HEK293 (cell line): ENCODE measurements around the gene REST.
"Not testable (repeated sequence)": the region's sequence is repeated elsewhere in the genome, so short reads cannot be mapped to it uniquely, and the experiment has no call there.

Experiments
- CTCF ChIA-PET: fragments of 350-600 bp; formaldehyde crosslinking; extraction: SDS; loops from one replicate; lab custom pipeline; 2021; ENCODE audit warnings: antibody characterized with exemption; lab: Yijun Ruan, JAX
- POLR2A ChIA-PET: fragments of 300-600 bp; formaldehyde crosslinking; extraction: SDS; loops from one replicate; lab custom pipeline; 2020; ENCODE audit warnings: antibody characterized with exemption, inconsistent platforms; lab: Yijun Ruan, JAX
- H3K27ac ChIP-seq: fragments of 200-500 bp; sonication (Bioruptor generic); 2 replicates; pipeline ENCODE4 v1.5.1; 2014; ENCODE audit warnings: low read depth, low read length, control low read depth, inconsistent platforms; ENCODE audit errors: extremely low read depth
- H3K36me3 ChIP-seq, 2 experiments: fragments of 200-500 bp in 1 of 2; sonication (Bioruptor generic) in 1 of 2; 1 replicate in 1 of 2; 2 replicates in 1 of 2; pipeline ENCODE4 v1.5.1; 2014 to 2017; ENCODE audit warnings: inconsistent platforms in 2 of 2, low read length in 2 of 2; ENCODE audit not compliant: control insufficient read depth in 2 of 2, insufficient read depth in 1 of 2
- H3K4me1 ChIP-seq: fragments of 200-500 bp; sonication (Bioruptor generic); 2 replicates; pipeline ENCODE4 v1.5.1; 2014; ENCODE audit warnings: mild to moderate bottlenecking, low read length, inconsistent platforms; ENCODE audit not compliant: control insufficient read depth, insufficient read depth
- H3K4me3 ChIP-seq: 2 replicates; pipeline ENCODE4 v1.5.1; 2011; ENCODE audit warnings: low read depth, mild to moderate bottlenecking, control low read depth, low read length, moderate library complexity
- H3K9me3 ChIP-seq: fragments of 200-500 bp; sonication (Bioruptor generic); 2 replicates; pipeline ENCODE4 v1.5.1; 2014; ENCODE audit warnings: low read depth, low read length, inconsistent platforms; ENCODE audit not compliant: control insufficient read depth, insufficient read depth
- BCL11A ChIP-seq: fragments of 450-650 bp; formaldehyde crosslinking; IDR thresholded peaks from 2 replicates; pipeline ENCODE4 v1.5.1; 2016; ENCODE audit warnings: low read depth, missing biosample characterization, missing genetic modification characterization
- MYNN ChIP-seq: fragments of 450-650 bp; formaldehyde crosslinking; IDR thresholded peaks from 2 replicates; pipeline ENCODE4 v1.5.1; 2016; ENCODE audit warnings: missing biosample characterization, missing genetic modification characterization, borderline replicate concordance
- SETDB1 ChIP-seq: IDR thresholded peaks from one replicate; pipeline ENCODE4 v1.6.1; 2017; ENCODE audit warnings: mild to moderate bottlenecking, low read length, moderate library complexity, mixed read lengths; ENCODE audit not compliant: insufficient read length
- YY1 ChIP-seq: fragments of 450-650 bp; formaldehyde crosslinking; IDR thresholded peaks from 2 replicates; pipeline ENCODE4 v1.5.1; 2018; ENCODE audit warnings: missing biosample characterization, missing genetic modification characterization
- ZBTB21 ChIP-seq: fragments of 450-650 bp; formaldehyde crosslinking; IDR thresholded peaks from 2 replicates; pipeline ENCODE4 v1.5.1; 2017; ENCODE audit warnings: missing biosample characterization, missing genetic modification characterization
- ZFP37 ChIP-seq: fragments of 450-650 bp; formaldehyde crosslinking; IDR thresholded peaks from 2 replicates; pipeline ENCODE4 v1.5.1; 2016; ENCODE audit warnings: missing biosample characterization, missing genetic modification characterization
- ZNF174 ChIP-seq: fragments of 450-650 bp; formaldehyde crosslinking; IDR thresholded peaks from 2 replicates; pipeline ENCODE4 v1.5.0; 2017; ENCODE audit warnings: missing biosample characterization, mild to moderate bottlenecking, missing genetic modification characterization
- ZNF366 ChIP-seq: fragments of 450-650 bp; formaldehyde crosslinking; conservative IDR thresholded peaks from 2 replicates; pipeline ENCODE4 v1.5.1; 2016; ENCODE audit warnings: missing biosample characterization, missing genetic modification characterization
- ZNF610 ChIP-seq: fragments of 450-650 bp; formaldehyde crosslinking; IDR thresholded peaks from 2 replicates; pipeline ENCODE4 v1.5.1; 2016; ENCODE audit warnings: missing biosample characterization, missing genetic modification characterization, borderline replicate concordance
- ZNF747 ChIP-seq: fragments of 450-650 bp; formaldehyde crosslinking; IDR thresholded peaks from 2 replicates; pipeline ENCODE4 v1.5.1; 2016; ENCODE audit warnings: missing biosample characterization, missing genetic modification characterization
- TF ChIP-seq, protein P1 (sequence below): IDR thresholded peaks from 2 replicates; pipeline ENCODE4 v1.6.1; 2011; ENCODE audit warnings: mild to moderate bottlenecking, low read depth, low read length, borderline replicate concordance
- TF ChIP-seq, protein P2 (sequence below): fragments of 450-650 bp; formaldehyde crosslinking; IDR thresholded peaks from 2 replicates; pipeline ENCODE4 v1.5.1; 2016; ENCODE audit warnings: missing biosample characterization, missing genetic modification characterization
- TF ChIP-seq, protein P3 (sequence below): fragments of 450-650 bp; formaldehyde crosslinking; IDR thresholded peaks from 2 replicates; pipeline ENCODE4 v1.5.1; 2017; ENCODE audit warnings: missing biosample characterization, mild to moderate bottlenecking, missing genetic modification characterization, moderate library complexity
- TF ChIP-seq, protein P4 (sequence below): fragments of 450-650 bp; formaldehyde crosslinking; IDR thresholded peaks from 2 replicates; pipeline ENCODE4 v1.5.1; 2016; ENCODE audit warnings: missing biosample characterization, missing genetic modification characterization
- TF ChIP-seq, protein P5 (sequence below): fragments of 450-650 bp; formaldehyde crosslinking; IDR thresholded peaks from 2 replicates; pipeline ENCODE4; 2016; ENCODE audit warnings: missing biosample characterization, missing genetic modification characterization
- TF ChIP-seq, protein P6 (sequence below): fragments of 450-650 bp; formaldehyde crosslinking; IDR thresholded peaks from 2 replicates; pipeline ENCODE4 v1.5.1; 2017; ENCODE audit warnings: missing biosample characterization, missing genetic modification characterization

REST gene

DNA sequence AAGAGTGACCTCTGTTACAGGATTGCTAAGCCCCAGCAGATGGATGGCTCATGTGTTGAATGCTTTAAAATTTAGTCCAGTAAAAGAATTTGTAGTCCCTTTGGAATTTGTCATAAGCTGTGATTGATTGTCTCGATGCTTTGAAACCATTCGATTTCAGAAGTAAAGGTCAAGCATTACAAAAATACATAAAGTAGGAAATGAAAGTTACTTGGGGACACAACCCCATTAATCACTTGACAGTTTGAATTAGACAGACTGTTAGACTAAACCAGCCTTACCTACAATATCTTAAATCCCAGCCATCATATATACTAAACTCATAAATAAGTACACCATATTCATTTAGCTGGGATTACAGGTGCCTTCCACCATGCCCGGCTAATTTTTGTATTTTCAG, 6.6 kb downstream of the REST start:
- Histone ChIP-seq H3K9me3 (no peaks in the 10 kb centered on the region), H3K4me3 (no peak overlapping the region), H3K36me3 (peaks cover 0 to 11% of the 10 kb centered on the region in 2 experiments; a peak in 2 of 3 replicates), H3K27ac (no peak overlapping the region), H3K4me1 (0 out of 2 replicates have a peak, but pooled peaks cover 3% of the 10 kb centered on the region)
- CTCF ChIA-PET, result interaction anchor here (1.0 kb wide), 1 partner anchor 264 kb away, joined by 3 read pairs; no protein-coding TSS in a partner anchor
- TF ChIP-seq ZFP37 (tag by site-specific recombination) (no peak), ZNF610 (tag by site-specific recombination) (no peak), ZNF366 (tag by site-specific recombination) (no peak)
- TF ChIP-seq, protein P1, sequence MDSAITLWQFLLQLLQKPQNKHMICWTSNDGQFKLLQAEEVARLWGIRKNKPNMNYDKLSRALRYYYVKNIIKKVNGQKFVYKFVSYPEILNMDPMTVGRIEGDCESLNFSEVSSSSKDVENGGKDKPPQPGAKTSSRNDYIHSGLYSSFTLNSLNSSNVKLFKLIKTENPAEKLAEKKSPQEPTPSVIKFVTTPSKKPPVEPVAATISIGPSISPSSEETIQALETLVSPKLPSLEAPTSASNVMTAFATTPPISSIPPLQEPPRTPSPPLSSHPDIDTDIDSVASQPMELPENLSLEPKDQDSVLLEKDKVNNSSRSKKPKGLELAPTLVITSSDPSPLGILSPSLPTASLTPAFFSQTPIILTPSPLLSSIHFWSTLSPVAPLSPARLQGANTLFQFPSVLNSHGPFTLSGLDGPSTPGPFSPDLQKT, result no peak
- POLR2A ChIA-PET, result no interaction called here

DNA sequence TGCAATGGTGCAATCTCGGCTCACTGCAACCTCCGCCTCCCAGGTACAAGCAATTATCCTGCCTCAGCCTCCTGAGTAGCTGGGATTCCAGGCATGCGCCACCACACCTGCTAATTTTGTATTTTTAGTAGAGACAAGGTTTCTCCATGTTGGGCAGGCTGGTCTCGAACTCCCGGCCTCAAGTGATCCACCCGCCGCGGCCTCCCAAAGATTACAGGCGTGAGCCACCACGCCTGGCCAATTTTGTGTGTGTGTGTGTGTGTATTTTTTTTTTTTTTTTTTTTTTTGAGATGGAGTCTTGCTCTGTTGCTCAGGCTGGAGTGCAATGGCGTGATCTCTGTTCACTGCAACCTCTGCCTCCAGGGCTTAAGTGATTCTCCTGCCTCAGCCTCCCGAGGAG, 7.3 kb downstream of the REST start:
- peaks cover 0 to 12% of the 10 kb centered on the region in 2 experiments; a peak in 2 of 3 replicates for H3K36me3 ChIP-seq
- TF ChIP-seq, protein P2, sequence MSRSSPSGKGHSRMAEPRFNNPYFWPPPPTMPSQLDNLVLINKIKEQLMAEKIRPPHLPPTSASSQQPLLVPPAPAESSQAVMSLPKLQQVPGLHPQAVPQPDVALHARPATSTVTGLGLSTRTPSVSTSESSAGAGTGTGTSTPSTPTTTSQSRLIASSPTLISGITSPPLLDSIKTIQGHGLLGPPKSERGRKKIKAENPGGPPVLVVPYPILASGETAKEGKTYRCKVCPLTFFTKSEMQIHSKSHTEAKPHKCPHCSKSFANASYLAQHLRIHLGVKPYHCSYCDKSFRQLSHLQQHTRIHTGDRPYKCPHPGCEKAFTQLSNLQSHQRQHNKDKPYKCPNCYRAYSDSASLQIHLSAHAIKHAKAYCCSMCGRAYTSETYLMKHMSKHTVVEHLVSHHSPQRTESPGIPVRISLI (tag by site-specific recombination), result peak; percentile 53; the same call in 1 of the 2 replicates
- H3K9me3 ChIP-seq, H3K4me1 ChIP-seq, POLR2A ChIA-PET, H3K27ac ChIP-seq, H3K4me3 ChIP-seq: not testable (repeated sequence)
- CTCF ChIA-PET, result interaction anchor here (1.0 kb wide), 1 partner anchor 265 kb away, joined by 3 read pairs; no protein-coding TSS in a partner anchor

DNA sequence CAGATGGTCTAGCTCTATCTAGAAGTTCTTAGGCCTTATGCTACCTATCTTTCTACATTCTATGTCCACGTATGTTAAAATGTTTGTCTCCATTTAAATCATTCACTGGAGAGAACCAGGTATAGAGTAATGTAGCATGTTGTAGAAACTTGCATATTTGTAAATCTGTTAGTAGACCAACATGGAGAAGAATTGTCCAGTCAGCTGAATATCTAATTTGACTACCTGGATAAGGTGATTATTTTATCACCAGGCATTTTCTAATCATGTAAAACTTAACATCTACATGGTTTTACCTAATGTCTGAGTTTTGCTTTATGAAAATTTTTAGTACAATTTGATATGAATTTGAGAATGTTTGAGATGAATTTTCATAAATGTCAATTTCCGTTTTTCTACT, 19.5 kb downstream of the REST start:
- Histone ChIP-seq H3K4me3 (no peak overlapping the region), H3K4me1 (no peaks in the 10 kb centered on the region), H3K27ac (no peak overlapping the region), H3K9me3 (no peaks in the 10 kb centered on the region), H3K36me3 (peaks cover 0 to 50% of the 10 kb centered on the region in 2 experiments; a peak in 2 of 3 replicates)
- no peak for TF ChIP-seq YY1 (tag by site-specific recombination)
- TF ChIP-seq, protein P3, sequence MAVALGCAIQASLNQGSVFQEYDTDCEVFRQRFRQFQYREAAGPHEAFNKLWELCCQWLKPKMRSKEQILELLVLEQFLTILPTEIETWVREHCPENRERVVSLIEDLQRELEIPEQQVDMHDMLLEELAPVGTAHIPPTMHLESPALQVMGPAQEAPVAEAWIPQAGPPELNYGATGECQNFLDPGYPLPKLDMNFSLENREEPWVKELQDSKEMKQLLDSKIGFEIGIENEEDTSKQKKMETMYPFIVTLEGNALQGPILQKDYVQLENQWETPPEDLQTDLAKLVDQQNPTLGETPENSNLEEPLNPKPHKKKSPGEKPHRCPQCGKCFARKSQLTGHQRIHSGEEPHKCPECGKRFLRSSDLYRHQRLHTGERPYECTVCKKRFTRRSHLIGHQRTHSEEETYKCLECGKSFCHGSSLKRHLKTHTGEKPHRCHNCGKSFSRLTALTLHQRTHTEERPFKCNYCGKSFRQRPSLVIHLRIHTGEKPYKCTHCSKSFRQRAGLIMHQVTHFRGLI (tag by site-specific recombination), result no peak
- TF ChIP-seq MYNN (tag by site-specific recombination), result no peak
- TF ChIP-seq ZNF747, result no peak
- TF ChIP-seq, protein P4, sequence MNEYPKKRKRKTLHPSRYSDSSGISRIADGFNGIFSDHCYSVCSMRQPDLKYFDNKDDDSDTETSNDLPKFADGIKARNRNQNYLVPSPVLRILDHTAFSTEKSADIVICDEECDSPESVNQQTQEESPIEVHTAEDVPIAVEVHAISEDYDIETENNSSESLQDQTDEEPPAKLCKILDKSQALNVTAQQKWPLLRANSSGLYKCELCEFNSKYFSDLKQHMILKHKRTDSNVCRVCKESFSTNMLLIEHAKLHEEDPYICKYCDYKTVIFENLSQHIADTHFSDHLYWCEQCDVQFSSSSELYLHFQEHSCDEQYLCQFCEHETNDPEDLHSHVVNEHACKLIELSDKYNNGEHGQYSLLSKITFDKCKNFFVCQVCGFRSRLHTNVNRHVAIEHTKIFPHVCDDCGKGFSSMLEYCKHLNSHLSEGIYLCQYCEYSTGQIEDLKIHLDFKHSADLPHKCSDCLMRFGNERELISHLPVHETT (tag by site-specific recombination), result no peak
- no peak for TF ChIP-seq ZNF174
- TF ChIP-seq, protein P5, sequence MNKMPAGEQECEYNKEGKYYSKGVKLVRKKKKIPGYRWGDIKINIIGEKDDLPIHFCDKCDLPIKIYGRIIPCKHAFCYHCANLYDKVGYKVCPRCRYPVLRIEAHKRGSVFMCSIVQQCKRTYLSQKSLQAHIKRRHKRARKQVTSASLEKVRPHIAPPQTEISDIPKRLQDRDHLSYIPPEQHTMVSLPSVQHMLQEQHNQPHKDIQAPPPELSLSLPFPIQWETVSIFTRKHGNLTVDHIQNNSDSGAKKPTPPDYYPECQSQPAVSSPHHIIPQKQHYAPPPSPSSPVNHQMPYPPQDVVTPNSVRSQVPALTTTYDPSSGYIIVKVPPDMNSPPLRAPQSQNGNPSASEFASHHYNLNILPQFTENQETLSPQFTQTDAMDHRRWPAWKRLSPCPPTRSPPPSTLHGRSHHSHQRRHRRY, result no peak
- no peak for TF ChIP-seq BCL11A (tag by site-specific recombination)
- TF ChIP-seq ZBTB21 (tag by site-specific recombination), result no peak
- TF ChIP-seq, protein P6, sequence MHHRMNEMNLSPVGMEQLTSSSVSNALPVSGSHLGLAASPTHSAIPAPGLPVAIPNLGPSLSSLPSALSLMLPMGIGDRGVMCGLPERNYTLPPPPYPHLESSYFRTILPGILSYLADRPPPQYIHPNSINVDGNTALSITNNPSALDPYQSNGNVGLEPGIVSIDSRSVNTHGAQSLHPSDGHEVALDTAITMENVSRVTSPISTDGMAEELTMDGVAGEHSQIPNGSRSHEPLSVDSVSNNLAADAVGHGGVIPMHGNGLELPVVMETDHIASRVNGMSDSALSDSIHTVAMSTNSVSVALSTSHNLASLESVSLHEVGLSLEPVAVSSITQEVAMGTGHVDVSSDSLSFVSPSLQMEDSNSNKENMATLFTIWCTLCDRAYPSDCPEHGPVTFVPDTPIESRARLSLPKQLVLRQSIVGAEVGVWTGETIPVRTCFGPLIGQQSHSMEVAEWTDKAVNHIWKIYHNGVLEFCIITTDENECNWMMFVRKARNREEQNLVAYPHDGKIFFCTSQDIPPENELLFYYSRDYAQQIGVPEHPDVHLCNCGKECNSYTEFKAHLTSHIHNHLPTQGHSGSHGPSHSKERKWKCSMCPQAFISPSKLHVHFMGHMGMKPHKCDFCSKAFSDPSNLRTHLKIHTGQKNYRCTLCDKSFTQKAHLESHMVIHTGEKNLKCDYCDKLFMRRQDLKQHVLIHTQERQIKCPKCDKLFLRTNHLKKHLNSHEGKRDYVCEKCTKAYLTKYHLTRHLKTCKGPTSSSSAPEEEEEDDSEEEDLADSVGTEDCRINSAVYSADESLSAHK (tag by site-specific recombination), result no peak
- no peak for TF ChIP-seq SETDB1
- CTCF ChIA-PET, result no interaction called here
- POLR2A ChIA-PET, result no interaction called here
